HepG2 (cell line): ENCODE data around the gene FCHSD1. TPM values are rescaled to one million over a fixed set of nuclear protein-coding genes. Genes with fewer than 3 reads are reported as not detected.

Experiments used
- ATAC-seq: fragments of 200-7000 bp; cut with Tn5 transposase; 3 replicates; pipeline ENCODE4 v1.9.1; 2020; ENCODE audit warnings: mild to moderate bottlenecking, moderate library complexity
- BruUV-seq: library from RNA; stranded (reverse); fragments of 400-500 nt; replicated peaks from 2 replicates; lab custom pipeline; 2021; lab: Mats Ljungman, UMichigan
- CTCF ChIA-PET: fragments of 300-600 bp; formaldehyde crosslinking; extraction: SDS; loops from one replicate; lab custom pipeline; 2021; ENCODE audit warnings: low total read pairs, inconsistent platforms, low intra/inter-chr PET ratio; lab: Yijun Ruan, JAX
- POLR2A ChIA-PET: fragments of 350-600 bp; sonication (Branson Sonifier 250); formaldehyde crosslinking; loops from one replicate; lab custom pipeline; 2020; ENCODE audit warnings: antibody characterized with exemption, inconsistent platforms; lab: Yijun Ruan, JAX
- DNase-seq: peaks from one replicate; pipeline ENCODE4 v3.0.0-alpha.2; 2015; ENCODE audit warnings: low spot score
- FAIRE-seq: peaks from 3 replicates; lab custom pipeline; 2011; peaks lifted over from hg19 to GRCh38; lab: Jason Lieb, UNC
- H2AFZ ChIP-seq: one replicate; pipeline ENCODE4 v1.6.1; 2011; ENCODE audit warnings: low read length, inconsistent platforms
- H3K27ac ChIP-seq: fragments of 300-600 bp; 3 replicates; pipeline ENCODE4 v1.8.0; 2011; ENCODE audit warnings: mixed run types, mild to moderate bottlenecking, mixed read lengths, low read length, inconsistent platforms; ENCODE audit not compliant: insufficient read depth; ENCODE audit errors: extremely low read length
- H3K27me3 ChIP-seq, 2 experiments: fragments of 200-600 bp in 1 of 2; 2 replicates in 1 of 2; 3 replicates in 1 of 2; pipeline versions ENCODE4 v1.6.0 to v1.8.0; 2011; ENCODE audit warnings: low read length in 2 of 2, mild to moderate bottlenecking in 2 of 2, moderate library complexity in 2 of 2, inconsistent platforms in 1 of 2; ENCODE audit not compliant: insufficient read depth in 2 of 2, control insufficient read depth in 1 of 2
- H3K36me3 ChIP-seq, 2 experiments: fragments of 200-600 bp in 1 of 2; replicated peaks in 1 of 2; 2 replicates in 1 of 2; 3 replicates in 1 of 2; pipeline versions ENCODE4 v1.5.1 to v1.8.0; 2011; ENCODE audit warnings: low read length in 2 of 2, inconsistent platforms in 1 of 2; ENCODE audit not compliant: insufficient read depth in 2 of 2, control insufficient read depth in 1 of 2
- H3K4me1 ChIP-seq: 2 replicates; pipeline ENCODE4 v1.5.1; 2012; ENCODE audit warnings: low read length, inconsistent platforms; ENCODE audit not compliant: insufficient read depth
- H3K4me2 ChIP-seq: 2 replicates; pipeline ENCODE4 v1.6.0; 2011; ENCODE audit warnings: low read depth, low read length, inconsistent platforms
- H3K4me3 ChIP-seq, 3 experiments: fragments of 200-600 bp in 1 of 3; sonication (generic), shearing (Covaris generic) in 1 of 3; replicated peaks in 1 of 3; 2 replicates each; pipeline ENCODE4 v1.5.1; 2011 to 2016; ENCODE audit warnings: low read length in 3 of 3, inconsistent platforms in 2 of 3, low read depth in 2 of 3, mild to moderate bottlenecking in 2 of 3, control low read depth in 1 of 3, mixed read lengths in 1 of 3; ENCODE audit not compliant: insufficient read depth in 1 of 3
- H3K79me2 ChIP-seq: one replicate; pipeline ENCODE4 v1.6.1; 2011; ENCODE audit warnings: low read length, inconsistent platforms; ENCODE audit not compliant: insufficient read depth
- H3K9ac ChIP-seq: 2 replicates; pipeline ENCODE4 v1.6.0; 2011; ENCODE audit warnings: mild to moderate bottlenecking, low read depth, low read length, inconsistent platforms; ENCODE audit not compliant: insufficient read depth
- H3K9me3 ChIP-seq: 2 replicates; pipeline ENCODE4 v1.5.1; 2012; ENCODE audit warnings: mild to moderate bottlenecking, low read length
- H4K20me1 ChIP-seq: 2 replicates; pipeline ENCODE4 v1.6.0; 2011; ENCODE audit warnings: inconsistent platforms, mild to moderate bottlenecking, low read length, moderate library complexity; ENCODE audit not compliant: insufficient read depth
- BATF2 ChIP-seq: sonication (generic); formaldehyde crosslinking; IDR thresholded peaks from 2 replicates; pipeline ENCODE4 v1.8.0; 2022; ENCODE audit warnings: mild to moderate bottlenecking, missing genetic modification reagents, moderate library complexity
- HDAC1 ChIP-seq: sonication (generic); formaldehyde crosslinking; IDR thresholded peaks from 2 replicates; pipeline ENCODE4 v1.5.1; 2020; ENCODE audit warnings: mild to moderate bottlenecking, missing genetic modification reagents
- PHF5A ChIP-seq: IDR thresholded peaks from one replicate; pipeline ENCODE4 v1.6.1; 2018; ENCODE audit warnings: low read depth, missing genetic modification reagents; ENCODE audit not compliant: unreplicated experiment
- PRDM4 ChIP-seq: sonication (generic); formaldehyde crosslinking; IDR thresholded peaks from 2 replicates; pipeline ENCODE4 v1.9.0; 2021; ENCODE audit warnings: missing genetic modification reagents, borderline replicate concordance
- YEATS2 ChIP-seq: sonication (generic); formaldehyde crosslinking; IDR thresholded peaks from 2 replicates; pipeline ENCODE4 v1.4.0; 2020; ENCODE audit warnings: missing genetic modification reagents, borderline replicate concordance
- ZKSCAN8 ChIP-seq: IDR thresholded peaks from 2 replicates; pipeline ENCODE4 v1.6.1; 2016; ENCODE audit warnings: borderline replicate concordance, missing genetic modification reagents, missing compliant biosample characterization
- ZNF879 ChIP-seq: sonication (generic); formaldehyde crosslinking; IDR thresholded peaks from 2 replicates; pipeline ENCODE4 v1.8.1; 2023; ENCODE audit warnings: missing genetic modification reagents
- ZSCAN30 ChIP-seq: sonication (generic); formaldehyde crosslinking; IDR thresholded peaks from 2 replicates; pipeline ENCODE4 v1.5.0; 2020; ENCODE audit warnings: mild to moderate bottlenecking, missing genetic modification reagents
- WGBS: methylation state at CpG from one replicate; pipeline ENCODE4 v1.1.6; 2017; ENCODE audit warnings: low lambda C conversion rate; 5-methylcytosine and 5-hydroxymethylcytosine counted together
- in situ Hi-C: cut with HindIII; loops from 2 replicates; pipeline ENCODE4 v1.10.0; 2017; ENCODE audit warnings: low pct_unique_long_range_greater_than_20kb; ENCODE audit not compliant: extremely low pct_ligation_motif_present
- intact Hi-C: fragments of 100-400 bp; cut with micrococcal nuclease; formaldehyde crosslinking; loops from one replicate; pipeline ENCODE4 v1.10.0; 2022; ENCODE audit not compliant: unreplicated experiment
- polyA plus RNA-seq, 8 experiments: library from polyadenylated mRNA; depleted of rRNA in 3 of 8; stranded (reverse) in 7 of 8; unstranded in 1 of 8; fragments of >200 nt; fragmentation: Illumina TruSeq in 4 of 8; extraction: Trizol in 4 of 8; gene quantifications; 2 replicates each; pipeline versions ENCODE4 v1.2.1 to v1.2.3, GENCODE V29; 2011 to 2016; ENCODE audit warnings: low read depth in 4 of 8, missing spikeins in 1 of 8, mixed read lengths in 1 of 8; ENCODE audit not compliant: insufficient read depth in 1 of 8
- total RNA-seq, 5 experiments: library from RNA; depleted of rRNA; stranded (reverse); fragments of >200 nt; fragmentation: Illumina TruSeq; extraction: Trizol; gene quantifications; 2 replicates each; pipeline ENCODE4 v1.2.3, GENCODE V29; 2016; ENCODE audit warnings: low read depth in 1 of 5

FCHSD1 gene
- total and polyA plus RNA-seq, 2 of the 13 experiments (the other 11 are each of a cell fraction or from before 2014, with no cell fraction given): 5.5 to 15.4 TPM

GRCh38 chr5:141640698-141641097, 10.5 kb downstream of the FCHSD1 start:
- H3K9me3 ChIP-seq: no peaks in the 10 kb centered on the region
- no peak overlapping the region for H3K27ac ChIP-seq
- peaks cover 2% of the 10 kb centered on the region; the same call in 1 of the 2 replicates for H4K20me1 ChIP-seq
- peaks cover 0 to 23% of the 10 kb centered on the region in 2 experiments; a peak in 1 of 5 replicates for H3K36me3 ChIP-seq
- DNase-seq (no peak), ATAC-seq (no peak), FAIRE-seq (no peak)
- no peak overlapping the region for H2AFZ ChIP-seq
- ChIA-PET CTCF (no interaction called here), POLR2A (no interaction called here)
- in situ Hi-C loops (no loop called here), intact Hi-C loops (no loop called here)
- peaks cover 9% of the 10 kb centered on the region for H3K79me2 ChIP-seq
- BruUV-seq: no TSS peak
- H3K4me3 ChIP-seq: no peak overlapping the region
- H3K9ac ChIP-seq: no peak overlapping the region
- peaks cover 13% of the 10 kb centered on the region for H3K4me1 ChIP-seq
- TF ChIP-seq YEATS2 (CRISPR knock-in tag): no peak
- no peak for TF ChIP-seq PRDM4
- TF ChIP-seq ZNF879 (CRISPR knock-in tag): no peak
- H3K27me3 ChIP-seq: no peaks in the 10 kb centered on the region; a peak in 1 of 5 replicates
- H3K4me2 ChIP-seq: no peak overlapping the region
- 97% methylated on average over 8 of the region's 9 CpGs for WGBS

- no peak for DNase-seq
- no peak for FAIRE-seq
- Histone ChIP-seq H3K27ac (no peak overlapping the region), H3K4me2 (no peak overlapping the region), H3K4me3 (no peak overlapping the region), H3K27me3 (no peaks in the 10 kb centered on the region; a peak in 1 of 5 replicates), H3K79me2 (peaks cover 16% of the 10 kb centered on the region), H3K9ac (no peak overlapping the region), H3K4me1 (peaks cover 19% of the 10 kb centered on the region), H3K9me3 (no peaks in the 10 kb centered on the region), H4K20me1 (peaks cover 7% of the 10 kb centered on the region; the same call in 1 of the 2 replicates), H3K36me3 (peaks cover 0 to 20% of the 10 kb centered on the region in 2 experiments; a peak in 1 of 5 replicates), H2AFZ (no peak overlapping the region)
- CTCF ChIA-PET: no interaction called here
- no peak for ATAC-seq
- in situ Hi-C loops (no loop called here), intact Hi-C loops (no loop called here)
- WGBS: no CpG with 5 or more reads among the region's 3 CpGs
- TF ChIP-seq PHF5A: no peak
- no peak for TF ChIP-seq HDAC1 (CRISPR knock-in tag)
- TF ChIP-seq ZKSCAN8: no peak
- TF ChIP-seq BATF2: no peak
- TF ChIP-seq ZSCAN30 (CRISPR knock-in tag): no peak
- no TSS peak for BruUV-seq
- POLR2A ChIA-PET: no interaction called here
These were observed 11.2 kb downstream of the FCHSD1 start for GRCh38 chr5:141640051-141640415.
